HepG2 (cell line): ENCODE results near the gene CCDC82. TPM values are rescaled to one million over a fixed set of nuclear protein-coding genes. Genes with fewer than 3 reads are reported as not detected.

Experiments used
- ATAC-seq: fragments of 200-7000 bp; cut with Tn5 transposase; 3 replicates; pipeline ENCODE4 v1.9.1; 2020; ENCODE audit warnings: mild to moderate bottlenecking, moderate library complexity
- BruUV-seq: library from RNA; stranded (reverse); fragments of 400-500 nt; replicated peaks from 2 replicates; lab custom pipeline; 2021; lab: Mats Ljungman, UMichigan
- CTCF ChIA-PET: fragments of 300-600 bp; formaldehyde crosslinking; extraction: SDS; loops from one replicate; lab custom pipeline; 2021; ENCODE audit warnings: low total read pairs, inconsistent platforms, low intra/inter-chr PET ratio; lab: Yijun Ruan, JAX
- POLR2A ChIA-PET: fragments of 350-600 bp; sonication (Branson Sonifier 250); formaldehyde crosslinking; loops from one replicate; lab custom pipeline; 2020; ENCODE audit warnings: antibody characterized with exemption, inconsistent platforms; lab: Yijun Ruan, JAX
- DNase-seq: peaks from one replicate; pipeline ENCODE4 v3.0.0-alpha.2; 2015; ENCODE audit warnings: low spot score
- FAIRE-seq: peaks from 3 replicates; lab custom pipeline; 2011; peaks lifted over from hg19 to GRCh38; lab: Jason Lieb, UNC
- H2AFZ ChIP-seq: one replicate; pipeline ENCODE4 v1.6.1; 2011; ENCODE audit warnings: low read length, inconsistent platforms
- H3K27ac ChIP-seq: fragments of 300-600 bp; 3 replicates; pipeline ENCODE4 v1.8.0; 2011; ENCODE audit warnings: mixed run types, mild to moderate bottlenecking, mixed read lengths, low read length, inconsistent platforms; ENCODE audit not compliant: insufficient read depth; ENCODE audit errors: extremely low read length
- H3K27me3 ChIP-seq, 2 experiments: fragments of 200-600 bp in 1 of 2; 2 replicates in 1 of 2; 3 replicates in 1 of 2; pipeline versions ENCODE4 v1.6.0 to v1.8.0; 2011; ENCODE audit warnings: low read length in 2 of 2, mild to moderate bottlenecking in 2 of 2, moderate library complexity in 2 of 2, inconsistent platforms in 1 of 2; ENCODE audit not compliant: insufficient read depth in 2 of 2, control insufficient read depth in 1 of 2
- H3K36me3 ChIP-seq, 2 experiments: fragments of 200-600 bp in 1 of 2; replicated peaks in 1 of 2; 2 replicates in 1 of 2; 3 replicates in 1 of 2; pipeline versions ENCODE4 v1.5.1 to v1.8.0; 2011; ENCODE audit warnings: low read length in 2 of 2, inconsistent platforms in 1 of 2; ENCODE audit not compliant: insufficient read depth in 2 of 2, control insufficient read depth in 1 of 2
- H3K4me1 ChIP-seq: 2 replicates; pipeline ENCODE4 v1.5.1; 2012; ENCODE audit warnings: low read length, inconsistent platforms; ENCODE audit not compliant: insufficient read depth
- H3K4me2 ChIP-seq: 2 replicates; pipeline ENCODE4 v1.6.0; 2011; ENCODE audit warnings: low read depth, low read length, inconsistent platforms
- H3K4me3 ChIP-seq, 3 experiments: fragments of 200-600 bp in 1 of 3; sonication (generic), shearing (Covaris generic) in 1 of 3; replicated peaks in 1 of 3; 2 replicates each; pipeline ENCODE4 v1.5.1; 2011 to 2016; ENCODE audit warnings: low read length in 3 of 3, inconsistent platforms in 2 of 3, low read depth in 2 of 3, mild to moderate bottlenecking in 2 of 3, control low read depth in 1 of 3, mixed read lengths in 1 of 3; ENCODE audit not compliant: insufficient read depth in 1 of 3
- H3K79me2 ChIP-seq: one replicate; pipeline ENCODE4 v1.6.1; 2011; ENCODE audit warnings: low read length, inconsistent platforms; ENCODE audit not compliant: insufficient read depth
- H3K9ac ChIP-seq: 2 replicates; pipeline ENCODE4 v1.6.0; 2011; ENCODE audit warnings: mild to moderate bottlenecking, low read depth, low read length, inconsistent platforms; ENCODE audit not compliant: insufficient read depth
- H3K9me3 ChIP-seq: 2 replicates; pipeline ENCODE4 v1.5.1; 2012; ENCODE audit warnings: mild to moderate bottlenecking, low read length
- H4K20me1 ChIP-seq: 2 replicates; pipeline ENCODE4 v1.6.0; 2011; ENCODE audit warnings: inconsistent platforms, mild to moderate bottlenecking, low read length, moderate library complexity; ENCODE audit not compliant: insufficient read depth
- GATAD2A ChIP-seq: IDR thresholded peaks from 2 replicates; pipeline ENCODE4 v1.6.1; 2016
- MEF2D ChIP-seq: sonication (generic); formaldehyde crosslinking; IDR thresholded peaks from 2 replicates; pipeline ENCODE4 v1.5.1; 2020; ENCODE audit warnings: mild to moderate bottlenecking, missing genetic modification reagents
- NR2C2 ChIP-seq: sonication (generic); formaldehyde crosslinking; IDR thresholded peaks from 2 replicates; pipeline ENCODE4 v1.4.0; 2020; ENCODE audit warnings: missing genetic modification reagents, mild to moderate bottlenecking, moderate library complexity, borderline replicate concordance
- PAF1 ChIP-seq: IDR thresholded peaks from 2 replicates; pipeline ENCODE4 v1.6.1; 2016; ENCODE audit warnings: missing genetic modification reagents, missing compliant biosample characterization
- PPARG ChIP-seq: conservative IDR thresholded peaks from 2 replicates; pipeline ENCODE4 v1.6.1; 2016; ENCODE audit warnings: missing biosample characterization, missing genetic modification reagents
- PRDM4 ChIP-seq: sonication (generic); formaldehyde crosslinking; IDR thresholded peaks from 2 replicates; pipeline ENCODE4 v1.9.0; 2021; ENCODE audit warnings: missing genetic modification reagents, borderline replicate concordance
- ZMYM3 ChIP-seq: sonication (generic); formaldehyde crosslinking; IDR thresholded peaks from 2 replicates; pipeline ENCODE4 v1.5.1; 2020; ENCODE audit warnings: mild to moderate bottlenecking, missing genetic modification reagents
- ZNF280D ChIP-seq: sonication (generic); formaldehyde crosslinking; IDR thresholded peaks from 2 replicates; pipeline ENCODE4 v1.5.1; 2020; ENCODE audit warnings: mild to moderate bottlenecking, missing genetic modification reagents
- ZNF646 ChIP-seq: sonication (generic); formaldehyde crosslinking; IDR thresholded peaks from 2 replicates; pipeline ENCODE4 v1.9.0; 2021; ENCODE audit warnings: mild to moderate bottlenecking, missing genetic modification reagents
- ZNF784 ChIP-seq: sonication (generic); formaldehyde crosslinking; IDR thresholded peaks from 2 replicates; pipeline ENCODE4 v1.5.1; 2020; ENCODE audit warnings: missing genetic modification reagents, mild to moderate bottlenecking, borderline replicate concordance
- ZNF879 ChIP-seq: sonication (generic); formaldehyde crosslinking; IDR thresholded peaks from 2 replicates; pipeline ENCODE4 v1.8.1; 2023; ENCODE audit warnings: missing genetic modification reagents
- WGBS: methylation state at CpG from one replicate; pipeline ENCODE4 v1.1.6; 2017; ENCODE audit warnings: low lambda C conversion rate; 5-methylcytosine and 5-hydroxymethylcytosine counted together
- in situ Hi-C: cut with HindIII; loops from 2 replicates; pipeline ENCODE4 v1.10.0; 2017; ENCODE audit warnings: low pct_unique_long_range_greater_than_20kb; ENCODE audit not compliant: extremely low pct_ligation_motif_present
- intact Hi-C: fragments of 100-400 bp; cut with micrococcal nuclease; formaldehyde crosslinking; loops from one replicate; pipeline ENCODE4 v1.10.0; 2022; ENCODE audit not compliant: unreplicated experiment
- polyA plus RNA-seq, 8 experiments: library from polyadenylated mRNA; depleted of rRNA in 3 of 8; stranded (reverse) in 7 of 8; unstranded in 1 of 8; fragments of >200 nt; fragmentation: Illumina TruSeq in 4 of 8; extraction: Trizol in 4 of 8; gene quantifications; 2 replicates each; pipeline versions ENCODE4 v1.2.1 to v1.2.3, GENCODE V29; 2011 to 2016; ENCODE audit warnings: low read depth in 4 of 8, missing spikeins in 1 of 8, mixed read lengths in 1 of 8; ENCODE audit not compliant: insufficient read depth in 1 of 8
- total RNA-seq, 5 experiments: library from RNA; depleted of rRNA; stranded (reverse); fragments of >200 nt; fragmentation: Illumina TruSeq; extraction: Trizol; gene quantifications; 2 replicates each; pipeline ENCODE4 v1.2.3, GENCODE V29; 2016; ENCODE audit warnings: low read depth in 1 of 5

CCDC82 gene
- total and polyA plus RNA-seq, 2 of the 13 experiments (the other 11 are each of a cell fraction or from before 2014, with no cell fraction given), result 19.7 to 25.7 TPM

GRCh38 chr11:96390488-96390792, 728 bp upstream of the CCDC82 start:
- intact Hi-C loops (loop anchor here (1.0 kb wide), 1 partner anchor 376 kb away; no protein-coding TSS in a partner anchor), in situ Hi-C loops (loop anchor here (10.0 kb wide), 1 partner anchor 556 kb away; no protein-coding TSS in a partner anchor)
- Histone ChIP-seq H2AFZ (no peak overlapping the region), H3K9me3 (peaks cover 11% of the 10 kb centered on the region; the same call in 1 of the 2 replicates), H3K27ac (peak overlapping the region; percentile 78), H3K36me3 (0 out of 5 replicates have a peak, but pooled peaks cover 0 to 3% of the 10 kb centered on the region in 2 experiments), H3K27me3 (no peaks in the 10 kb centered on the region), H3K79me2 (peaks cover 41% of the 10 kb centered on the region), H3K4me1 (peaks cover 51% of the 10 kb centered on the region), H3K9ac (peak overlapping the region; percentile 92), H3K4me2 (peak overlapping the region; percentile 96), H3K4me3 (peak overlapping the region; percentile 79 to 81 (median 80)), H4K20me1 (no peaks in the 10 kb centered on the region)
- ATAC-seq, result no peak; the same call in 2 of the 3 replicates
- ChIA-PET CTCF (no interaction called here), POLR2A (interaction anchor here (0.7 to 2.5 kb wide), 9 partner anchors 22 to 601 kb away, joined by 3 to 25 read pairs (median 5); partner anchors contain the start of genes CEP57, FAM76B and MAML2)
- DNase-seq, result no peak
- FAIRE-seq, result no peak
- 50% methylated on average over 6 of the region's 6 CpGs for WGBS
- TSS peak; percentile 85 for BruUV-seq
- TF ChIP-seq PAF1 (CRISPR knock-in tag), result no peak
- TF ChIP-seq PRDM4 (CRISPR knock-in tag), result no peak
- TF ChIP-seq ZNF879, result 0 out of 2 replicates have a peak, but pooled peaks have one; percentile 33
- 0 out of 2 replicates have a peak, but pooled peaks have one; percentile 13 for TF ChIP-seq ZNF646 (CRISPR knock-in tag)
- 0 out of 2 replicates have a peak, but pooled peaks have one; percentile 12 for TF ChIP-seq ZNF784 (CRISPR knock-in tag)
- 0 out of 2 replicates have a peak, but pooled peaks have one; percentile 6 for TF ChIP-seq ZMYM3 (CRISPR knock-in tag)
- no peak for TF ChIP-seq PPARG (CRISPR knock-in tag)
- no peak for TF ChIP-seq GATAD2A
- TF ChIP-seq MEF2D (CRISPR knock-in tag), result no peak
- TF ChIP-seq ZNF280D (CRISPR knock-in tag), result 0 out of 2 replicates have a peak, but pooled peaks have one; percentile 4
- no peak for TF ChIP-seq NR2C2 (CRISPR knock-in tag)
